ENCODE measurements around the gene ZNF697. TPM values are rescaled to one million over a fixed set of nuclear protein-coding genes. Genes with fewer than 3 reads are reported as not detected.
A peak's percentile ranks its signal among the peaks of the same experiment; 100 is the strongest.

The ZNF697 gene
- total RNA-seq, 1 experiment from 2014 or later, result 7.1 TPM

- in situ Hi-C loops (cut with HindIII; ENCODE audit: low pct_unique_long_range_greater_than_20kb, low sequenced_read_pairs), result no loop called here
- no peaks in the 10 kb centered on the region for H3K4me1 ChIP-seq (ENCODE audit: control insufficient read depth, insufficient read depth, low read length)
- H3K9me3 ChIP-seq (ENCODE audit: control insufficient read depth, insufficient read depth, low read depth, low read length), result no peaks in the 10 kb centered on the region
Measured at GRCh38 chr1:119634016-119634415, 14.1 kb downstream of the ZNF697 start.

GRCh38 chr1:119633575-119633974 lies 14.5 kb downstream of the ZNF697 start:
- intact Hi-C loops (cut with micrococcal nuclease; ENCODE audit: unreplicated experiment) (no loop called here), in situ Hi-C loops (cut with HindIII; ENCODE audit: low pct_unique_long_range_greater_than_20kb, low sequenced_read_pairs) (no loop called here)
- CTCF ChIA-PET, result no interaction called here
- TF ChIP-seq SIN3A (IDR thresholded peaks at IDR 0.05; ENCODE audit: borderline replicate concordance, insufficient read depth, low read depth, low read length) (no peak), POLR2AphosphoS5 (IDR thresholded peaks at IDR 0.05; ENCODE audit: low read depth, low read length) (no peak), TCF7L2 (IDR thresholded peaks at IDR 0.05; ENCODE audit: low read depth, low read length) (no peak)
- TF ChIP-seq, protein P1, sequence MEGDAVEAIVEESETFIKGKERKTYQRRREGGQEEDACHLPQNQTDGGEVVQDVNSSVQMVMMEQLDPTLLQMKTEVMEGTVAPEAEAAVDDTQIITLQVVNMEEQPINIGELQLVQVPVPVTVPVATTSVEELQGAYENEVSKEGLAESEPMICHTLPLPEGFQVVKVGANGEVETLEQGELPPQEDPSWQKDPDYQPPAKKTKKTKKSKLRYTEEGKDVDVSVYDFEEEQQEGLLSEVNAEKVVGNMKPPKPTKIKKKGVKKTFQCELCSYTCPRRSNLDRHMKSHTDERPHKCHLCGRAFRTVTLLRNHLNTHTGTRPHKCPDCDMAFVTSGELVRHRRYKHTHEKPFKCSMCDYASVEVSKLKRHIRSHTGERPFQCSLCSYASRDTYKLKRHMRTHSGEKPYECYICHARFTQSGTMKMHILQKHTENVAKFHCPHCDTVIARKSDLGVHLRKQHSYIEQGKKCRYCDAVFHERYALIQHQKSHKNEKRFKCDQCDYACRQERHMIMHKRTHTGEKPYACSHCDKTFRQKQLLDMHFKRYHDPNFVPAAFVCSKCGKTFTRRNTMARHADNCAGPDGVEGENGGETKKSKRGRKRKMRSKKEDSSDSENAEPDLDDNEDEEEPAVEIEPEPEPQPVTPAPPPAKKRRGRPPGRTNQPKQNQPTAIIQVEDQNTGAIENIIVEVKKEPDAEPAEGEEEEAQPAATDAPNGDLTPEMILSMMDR (IDR thresholded peaks at IDR 0.05), result no peak
- TF ChIP-seq, protein P2, sequence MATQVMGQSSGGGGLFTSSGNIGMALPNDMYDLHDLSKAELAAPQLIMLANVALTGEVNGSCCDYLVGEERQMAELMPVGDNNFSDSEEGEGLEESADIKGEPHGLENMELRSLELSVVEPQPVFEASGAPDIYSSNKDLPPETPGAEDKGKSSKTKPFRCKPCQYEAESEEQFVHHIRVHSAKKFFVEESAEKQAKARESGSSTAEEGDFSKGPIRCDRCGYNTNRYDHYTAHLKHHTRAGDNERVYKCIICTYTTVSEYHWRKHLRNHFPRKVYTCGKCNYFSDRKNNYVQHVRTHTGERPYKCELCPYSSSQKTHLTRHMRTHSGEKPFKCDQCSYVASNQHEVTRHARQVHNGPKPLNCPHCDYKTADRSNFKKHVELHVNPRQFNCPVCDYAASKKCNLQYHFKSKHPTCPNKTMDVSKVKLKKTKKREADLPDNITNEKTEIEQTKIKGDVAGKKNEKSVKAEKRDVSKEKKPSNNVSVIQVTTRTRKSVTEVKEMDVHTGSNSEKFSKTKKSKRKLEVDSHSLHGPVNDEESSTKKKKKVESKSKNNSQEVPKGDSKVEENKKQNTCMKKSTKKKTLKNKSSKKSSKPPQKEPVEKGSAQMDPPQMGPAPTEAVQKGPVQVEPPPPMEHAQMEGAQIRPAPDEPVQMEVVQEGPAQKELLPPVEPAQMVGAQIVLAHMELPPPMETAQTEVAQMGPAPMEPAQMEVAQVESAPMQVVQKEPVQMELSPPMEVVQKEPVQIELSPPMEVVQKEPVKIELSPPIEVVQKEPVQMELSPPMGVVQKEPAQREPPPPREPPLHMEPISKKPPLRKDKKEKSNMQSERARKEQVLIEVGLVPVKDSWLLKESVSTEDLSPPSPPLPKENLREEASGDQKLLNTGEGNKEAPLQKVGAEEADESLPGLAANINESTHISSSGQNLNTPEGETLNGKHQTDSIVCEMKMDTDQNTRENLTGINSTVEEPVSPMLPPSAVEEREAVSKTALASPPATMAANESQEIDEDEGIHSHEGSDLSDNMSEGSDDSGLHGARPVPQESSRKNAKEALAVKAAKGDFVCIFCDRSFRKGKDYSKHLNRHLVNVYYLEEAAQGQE (IDR thresholded peaks at IDR 0.05; ENCODE audit: insufficient read depth in 1 of 2, low read depth in 2 of 2, low read length in 1 of 2), result no peak
- ATAC-seq (no peak), DNase-seq (ENCODE audit: low read depth, low spot score) (no peak)
- Histone ChIP-seq H3K4me3 (ENCODE audit: low read depth in 2 of 2, low read length in 2 of 2) (no peak overlapping the region), H3K27me3 (ENCODE audit: control insufficient read depth, insufficient read depth, low read length) (no peaks in the 10 kb centered on the region), H3K36me3 (ENCODE audit: control insufficient read depth, insufficient read depth, low read length) (no peaks in the 10 kb centered on the region), H3K4me1 (ENCODE audit: control insufficient read depth, insufficient read depth, low read length) (no peaks in the 10 kb centered on the region), H3K27ac (ENCODE audit: low read length) (no peak overlapping the region), H3K9me3 (ENCODE audit: control insufficient read depth, insufficient read depth, low read depth, low read length) (no peaks in the 10 kb centered on the region)
- POLR2A ChIA-PET, result no interaction called here
- TSS peak; percentile 29 for BruUV-seq (replicated peaks)

More at GRCh38 chr1:119634016-119634415, 14.1 kb downstream of the ZNF697 start:
- TF ChIP-seq TCF7L2 (IDR thresholded peaks at IDR 0.05; ENCODE audit: low read depth, low read length) (no peak), POLR2AphosphoS5 (IDR thresholded peaks at IDR 0.05; ENCODE audit: low read depth, low read length) (no peak), SIN3A (IDR thresholded peaks at IDR 0.05; ENCODE audit: borderline replicate concordance, insufficient read depth, low read depth, low read length) (no peak)
- TF ChIP-seq, protein P2 (IDR thresholded peaks at IDR 0.05; ENCODE audit: insufficient read depth in 1 of 2, low read depth in 2 of 2, low read length in 1 of 2), result no peak
- TF ChIP-seq, protein P1 (IDR thresholded peaks at IDR 0.05), result no peak
- intact Hi-C loops (cut with micrococcal nuclease; ENCODE audit: unreplicated experiment), result no loop called here
- Histone ChIP-seq H3K36me3 (ENCODE audit: control insufficient read depth, insufficient read depth, low read length) (no peaks in the 10 kb centered on the region), H3K27me3 (ENCODE audit: control insufficient read depth, insufficient read depth, low read length) (no peaks in the 10 kb centered on the region), H3K4me3 (ENCODE audit: low read depth in 2 of 2, low read length in 2 of 2) (no peak overlapping the region), H3K27ac (ENCODE audit: low read length) (no peak overlapping the region)
- no peak for ATAC-seq
- BruUV-seq (replicated peaks), result no TSS peak
- POLR2A ChIA-PET, result no interaction called here
- CTCF ChIA-PET, result no interaction called here
- no peak for DNase-seq (ENCODE audit: low read depth, low spot score)

Data from Panc1 (cell line).